ENCODE data around the gene LVRN. TPM values are rescaled to one million over a fixed set of nuclear protein-coding genes. Genes with fewer than 3 reads are reported as not detected.

Gene LVRN
- total and polyA plus RNA-seq, 9 donors, result 2.0 to 4.9 (median 3.3) TPM

- H3K9me3 ChIP-seq (replicated peaks; ENCODE audit: control insufficient read depth, low read depth, low read length), result no peaks in the 10 kb centered on the region
- DNase-seq, result no peak
- H3K27me3 ChIP-seq (ENCODE audit: control insufficient read depth, insufficient read depth, low read length), result no peaks in the 10 kb centered on the region
- no peak overlapping the region for H3K27ac ChIP-seq (ENCODE audit: low read length)
- H3K36me3 ChIP-seq (ENCODE audit: control insufficient read depth, insufficient read depth, low read length), result no peaks in the 10 kb centered on the region
- H3K4me1 ChIP-seq (ENCODE audit: control insufficient read depth, insufficient read depth, low read length), result no peaks in the 10 kb centered on the region
- no peak overlapping the region for H3K4me3 ChIP-seq (ENCODE audit: low read length)
Observed at GRCh38 chr5:115954144-115954543, 8.1 kb upstream of the LVRN start.

GRCh38 chr5:115956957-115957356 is 5.3 kb upstream of the LVRN start:
- H3K9me3 ChIP-seq (replicated peaks; ENCODE audit: control insufficient read depth, low read depth, low read length), result no peaks in the 10 kb centered on the region
- 91% methylated on average over 6 of the region's 6 CpGs for WGBS (ENCODE audit: insufficient coverage)
- H3K36me3 ChIP-seq (ENCODE audit: control insufficient read depth, insufficient read depth, low read length), result no peaks in the 10 kb centered on the region
- H3K4me1 ChIP-seq (ENCODE audit: control insufficient read depth, insufficient read depth, low read length), result peaks cover 10% of the 10 kb centered on the region
- H3K4me3 ChIP-seq (ENCODE audit: low read length), result no peak overlapping the region
- no peak for DNase-seq
- peaks cover 16% of the 10 kb centered on the region for H3K27me3 ChIP-seq (ENCODE audit: control insufficient read depth, insufficient read depth, low read length)
- H3K27ac ChIP-seq (ENCODE audit: low read length), result no peak overlapping the region

DNA sequence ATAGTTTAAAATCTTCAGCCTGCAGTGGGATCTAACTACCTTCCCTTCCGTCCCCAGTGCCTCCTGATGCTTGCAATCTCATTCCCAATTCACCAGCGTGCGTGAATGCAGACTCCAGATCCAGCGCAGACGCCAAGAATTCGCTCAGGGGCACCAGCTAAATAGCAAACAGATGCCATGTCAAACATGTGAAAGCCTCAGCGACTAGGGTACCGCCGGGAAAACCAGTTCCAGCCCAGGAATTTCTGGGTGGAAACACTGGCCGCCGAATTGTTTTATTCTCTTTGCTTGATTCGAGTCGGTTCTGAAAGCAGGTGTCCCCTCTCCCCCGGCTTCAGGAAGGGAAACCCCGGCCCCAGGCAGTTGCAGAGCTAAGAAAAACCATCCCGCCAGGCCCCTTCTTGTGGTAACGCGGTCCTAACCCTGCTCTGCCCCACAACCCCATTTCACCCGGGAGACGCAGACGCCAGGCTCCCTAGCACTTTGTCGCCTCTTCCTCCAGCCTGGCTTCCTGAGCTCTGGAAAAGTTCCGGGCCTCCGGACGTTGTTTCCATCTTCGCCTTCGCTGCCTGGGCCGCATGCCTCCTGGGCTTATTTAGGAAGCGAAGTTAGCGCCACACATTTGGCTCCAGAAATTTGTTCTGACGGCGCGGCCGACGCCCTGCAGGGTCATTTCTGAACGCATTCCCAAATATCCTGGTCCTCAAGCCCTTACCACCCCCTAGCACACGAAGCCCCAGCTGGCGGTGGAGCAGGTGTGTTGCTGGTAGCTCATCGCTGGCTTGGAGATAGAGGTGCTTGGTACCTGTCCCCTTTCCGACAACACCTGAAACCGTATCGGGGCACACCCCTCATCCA is 665 bp upstream of the LVRN start:
- peak; percentile 49 for DNase-seq
- H3K27ac ChIP-seq (ENCODE audit: low read length), result peak overlapping the region; percentile 9
- peak overlapping the region; percentile 35 for H3K4me3 ChIP-seq (ENCODE audit: low read length)
- peaks cover 20% of the 10 kb centered on the region for H3K4me1 ChIP-seq (ENCODE audit: control insufficient read depth, insufficient read depth, low read length)
- no peaks in the 10 kb centered on the region for H3K36me3 ChIP-seq (ENCODE audit: control insufficient read depth, insufficient read depth, low read length)
- H3K27me3 ChIP-seq (ENCODE audit: control insufficient read depth, insufficient read depth, low read length), result peaks cover 46% of the 10 kb centered on the region
- 4% methylated on average over 34 of the region's 42 CpGs for WGBS (ENCODE audit: insufficient coverage)
- no peaks in the 10 kb centered on the region for H3K9me3 ChIP-seq (replicated peaks; ENCODE audit: control insufficient read depth, low read depth, low read length)

GRCh38 chr5:115962565-115963402 is 509 bp downstream of the LVRN start:
- H3K9me3 ChIP-seq (replicated peaks; ENCODE audit: control insufficient read depth, low read depth, low read length), result no peaks in the 10 kb centered on the region
- no peaks in the 10 kb centered on the region for H3K36me3 ChIP-seq (ENCODE audit: control insufficient read depth, insufficient read depth, low read length)
- peak; percentile 43 for DNase-seq
- H3K27ac ChIP-seq (ENCODE audit: low read length), result no peak overlapping the region
- H3K4me1 ChIP-seq (ENCODE audit: control insufficient read depth, insufficient read depth, low read length), result peaks cover 20% of the 10 kb centered on the region
- WGBS (ENCODE audit: insufficient coverage), result 5% methylated on average over 68 of the region's 71 CpGs
- H3K4me3 ChIP-seq (ENCODE audit: low read length), result peak overlapping the region; percentile 35
- peaks cover 46% of the 10 kb centered on the region for H3K27me3 ChIP-seq (ENCODE audit: control insufficient read depth, insufficient read depth, low read length)

GRCh38 chr5:115963566-115963965 is 1.3 kb downstream of the LVRN start:
- peak; percentile 71 for DNase-seq
- Histone ChIP-seq H3K4me3 (ENCODE audit: low read length) (peak overlapping the region; percentile 7), H3K27me3 (ENCODE audit: control insufficient read depth, insufficient read depth, low read length) (peaks cover 48% of the 10 kb centered on the region)

DNA sequence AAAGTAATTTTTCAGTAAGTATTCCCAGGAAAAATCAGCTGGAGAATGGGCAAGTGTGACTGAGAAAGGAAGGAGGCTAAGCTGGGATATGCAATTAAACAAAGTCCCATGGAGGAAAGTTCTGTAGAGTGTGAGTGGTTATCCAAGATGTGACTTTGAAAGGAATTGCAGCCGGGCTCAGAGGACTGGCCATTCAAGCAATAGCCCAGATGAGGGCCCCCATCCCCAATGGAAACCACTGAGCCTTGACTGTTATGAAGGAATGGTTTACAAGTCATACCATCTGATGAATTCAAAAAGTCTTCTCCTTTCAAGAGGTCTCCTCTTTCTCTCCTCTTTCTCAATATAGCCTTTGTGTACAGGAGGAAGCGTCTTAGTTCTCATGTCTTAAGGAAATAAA is 6.5 kb downstream of the LVRN start:
- Histone ChIP-seq H3K4me3 (ENCODE audit: low read length) (no peak overlapping the region), H3K27ac (ENCODE audit: low read length) (no peak overlapping the region), H3K36me3 (ENCODE audit: control insufficient read depth, insufficient read depth, low read length) (no peaks in the 10 kb centered on the region), H3K9me3 (replicated peaks; ENCODE audit: control insufficient read depth, low read depth, low read length) (no peaks in the 10 kb centered on the region), H3K27me3 (ENCODE audit: control insufficient read depth, insufficient read depth, low read length) (peaks cover 14% of the 10 kb centered on the region), H3K4me1 (ENCODE audit: control insufficient read depth, insufficient read depth, low read length) (no peaks in the 10 kb centered on the region)
- WGBS (ENCODE audit: insufficient coverage), result no CpG with 5 or more reads among the region's 2 CpGs
- DNase-seq, result no peak

More at GRCh38 chr5:115963566-115963965, 1.3 kb downstream of the LVRN start:
- 23% methylated on average over 17 of the region's 17 CpGs for WGBS (ENCODE audit: insufficient coverage)
- Histone ChIP-seq H3K36me3 (ENCODE audit: control insufficient read depth, insufficient read depth, low read length) (no peaks in the 10 kb centered on the region), H3K4me1 (ENCODE audit: control insufficient read depth, insufficient read depth, low read length) (peaks cover 20% of the 10 kb centered on the region), H3K9me3 (replicated peaks; ENCODE audit: control insufficient read depth, low read depth, low read length) (no peaks in the 10 kb centered on the region), H3K27ac (ENCODE audit: low read length) (no peak overlapping the region)

- 50% methylated on average over 4 of the region's 4 CpGs for WGBS (ENCODE audit: insufficient coverage)
- no peak overlapping the region for H3K4me3 ChIP-seq (ENCODE audit: low read length)
Observed at GRCh38 chr5:115977096-115977495, 14.8 kb downstream of the LVRN start.

DNA sequence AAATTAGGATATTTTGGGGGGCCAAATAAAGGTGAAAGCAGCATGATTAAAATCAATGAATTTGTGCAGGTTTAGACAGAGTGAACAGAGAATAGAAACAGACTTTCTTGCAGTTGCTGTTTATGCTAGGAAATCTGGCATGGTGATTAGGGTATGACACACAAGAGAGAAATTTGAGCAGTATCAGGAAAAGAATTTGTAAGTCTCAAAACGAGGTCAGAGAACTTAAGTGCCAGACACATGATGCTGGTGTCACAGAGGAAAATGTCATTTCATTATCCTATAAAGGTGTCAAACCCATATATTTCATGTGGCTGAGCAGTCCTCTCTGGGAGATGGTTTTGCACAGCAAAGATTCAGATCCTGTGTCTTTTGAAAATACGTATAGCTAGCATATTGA is 15.7 kb downstream of the LVRN start:
- no peak overlapping the region for H3K4me3 ChIP-seq (ENCODE audit: low read length)
- no peaks in the 10 kb centered on the region for H3K27me3 ChIP-seq (ENCODE audit: control insufficient read depth, insufficient read depth, low read length)
- DNase-seq, result peak; percentile 95
- peak overlapping the region; percentile 89 for H3K27ac ChIP-seq (ENCODE audit: low read length)
- no peaks in the 10 kb centered on the region for H3K36me3 ChIP-seq (ENCODE audit: control insufficient read depth, insufficient read depth, low read length)
- WGBS (ENCODE audit: insufficient coverage), result no CpG with 5 or more reads among the region's 2 CpGs
- H3K9me3 ChIP-seq (replicated peaks; ENCODE audit: control insufficient read depth, low read depth, low read length), result peaks cover 2% of the 10 kb centered on the region
- peaks cover 11% of the 10 kb centered on the region for H3K4me1 ChIP-seq (ENCODE audit: control insufficient read depth, insufficient read depth, low read length)

More at GRCh38 chr5:115977096-115977495, 14.8 kb downstream of the LVRN start:
- DNase-seq, result no peak
- Histone ChIP-seq H3K4me1 (ENCODE audit: control insufficient read depth, insufficient read depth, low read length) (peaks cover 11% of the 10 kb centered on the region), H3K27ac (ENCODE audit: low read length) (peak overlapping the region; percentile 45), H3K9me3 (replicated peaks; ENCODE audit: control insufficient read depth, low read depth, low read length) (peaks cover 2% of the 10 kb centered on the region), H3K27me3 (ENCODE audit: control insufficient read depth, insufficient read depth, low read length) (no peaks in the 10 kb centered on the region), H3K36me3 (ENCODE audit: control insufficient read depth, insufficient read depth, low read length) (no peaks in the 10 kb centered on the region)

- peaks cover 11% of the 10 kb centered on the region for H3K4me1 ChIP-seq (ENCODE audit: control insufficient read depth, insufficient read depth, low read length)
- DNase-seq, result no peak
- H3K27ac ChIP-seq (ENCODE audit: low read length), result peak overlapping the region; percentile 89
- H3K4me3 ChIP-seq (ENCODE audit: low read length), result no peak overlapping the region
- H3K9me3 ChIP-seq (replicated peaks; ENCODE audit: control insufficient read depth, low read depth, low read length), result peaks cover 2% of the 10 kb centered on the region
- no peaks in the 10 kb centered on the region for H3K27me3 ChIP-seq (ENCODE audit: control insufficient read depth, insufficient read depth, low read length)
- 80% methylated on average over 1 of the region's 2 CpGs for WGBS (ENCODE audit: insufficient coverage)
- H3K36me3 ChIP-seq (ENCODE audit: control insufficient read depth, insufficient read depth, low read length), result no peaks in the 10 kb centered on the region
Observed at GRCh38 chr5:115978779-115979178, 16.5 kb downstream of the LVRN start.
